ENCODE data around the gene DNER.

DNA sequence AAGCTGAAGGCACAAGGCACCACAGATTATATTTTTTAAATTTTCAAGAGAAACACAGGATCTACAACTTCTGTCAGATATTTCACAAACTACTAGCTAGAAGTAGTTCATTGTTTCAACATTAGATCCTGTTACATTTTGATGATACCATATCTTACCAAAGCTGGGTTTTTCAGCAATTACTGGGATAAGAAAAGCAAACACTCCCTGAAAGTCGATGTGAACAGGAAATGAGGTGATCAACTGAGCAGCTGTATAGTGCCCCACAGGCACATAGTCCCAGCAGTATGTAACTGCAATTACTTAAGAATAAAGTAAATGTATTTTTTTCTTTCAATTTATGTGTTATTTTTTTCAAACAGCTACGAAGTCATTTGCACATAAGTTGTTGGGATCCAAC, 103.5 kb downstream of the DNER start:
- TF ChIP-seq, protein P1, sequence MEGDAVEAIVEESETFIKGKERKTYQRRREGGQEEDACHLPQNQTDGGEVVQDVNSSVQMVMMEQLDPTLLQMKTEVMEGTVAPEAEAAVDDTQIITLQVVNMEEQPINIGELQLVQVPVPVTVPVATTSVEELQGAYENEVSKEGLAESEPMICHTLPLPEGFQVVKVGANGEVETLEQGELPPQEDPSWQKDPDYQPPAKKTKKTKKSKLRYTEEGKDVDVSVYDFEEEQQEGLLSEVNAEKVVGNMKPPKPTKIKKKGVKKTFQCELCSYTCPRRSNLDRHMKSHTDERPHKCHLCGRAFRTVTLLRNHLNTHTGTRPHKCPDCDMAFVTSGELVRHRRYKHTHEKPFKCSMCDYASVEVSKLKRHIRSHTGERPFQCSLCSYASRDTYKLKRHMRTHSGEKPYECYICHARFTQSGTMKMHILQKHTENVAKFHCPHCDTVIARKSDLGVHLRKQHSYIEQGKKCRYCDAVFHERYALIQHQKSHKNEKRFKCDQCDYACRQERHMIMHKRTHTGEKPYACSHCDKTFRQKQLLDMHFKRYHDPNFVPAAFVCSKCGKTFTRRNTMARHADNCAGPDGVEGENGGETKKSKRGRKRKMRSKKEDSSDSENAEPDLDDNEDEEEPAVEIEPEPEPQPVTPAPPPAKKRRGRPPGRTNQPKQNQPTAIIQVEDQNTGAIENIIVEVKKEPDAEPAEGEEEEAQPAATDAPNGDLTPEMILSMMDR (IDR thresholded peaks at IDR 0.05), result no peak
- no peak for TF ChIP-seq EZH2phosphoT487 (IDR thresholded peaks at IDR 0.05; ENCODE audit: borderline replicate concordance, low read depth)
- TF ChIP-seq RFX5 (IDR thresholded peaks at IDR 0.05; ENCODE audit: low read length), result no peak
- no peak for TF ChIP-seq SIN3A (IDR thresholded peaks at IDR 0.05; ENCODE audit: borderline replicate concordance, low read depth, low read length)
- TF ChIP-seq, protein P2, sequence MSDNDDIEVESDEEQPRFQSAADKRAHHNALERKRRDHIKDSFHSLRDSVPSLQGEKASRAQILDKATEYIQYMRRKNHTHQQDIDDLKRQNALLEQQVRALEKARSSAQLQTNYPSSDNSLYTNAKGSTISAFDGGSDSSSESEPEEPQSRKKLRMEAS (IDR thresholded peaks at IDR 0.05; ENCODE audit: low read depth), result no peak
- no peak for TF ChIP-seq JUND (IDR thresholded peaks at IDR 0.05)
- no peak for TF ChIP-seq NRF1 (IDR thresholded peaks at IDR 0.05; ENCODE audit: low read depth, low read length)
